Hepatocyte (in vitro differentiated cells): ENCODE results near the gene SMAD1.

Source experiments
- CTCF ChIP-seq: fragments of 200-600 bp; sonication (generic); IDR thresholded peaks from 2 replicates; pipeline ENCODE4 v1.5.1; 2016; ENCODE audit warnings: antibody characterized with exemption, mild to moderate bottlenecking; ENCODE audit not compliant: poor library complexity
- EZH2 ChIP-seq: fragments of 200-600 bp; sonication (generic); IDR thresholded peaks from 2 replicates; pipeline ENCODE4 v1.6.1; 2016; ENCODE audit warnings: antibody characterized with exemption, mild to moderate bottlenecking, borderline replicate concordance

GRCh38 chr4:145453163-145453520 is 28.5 kb upstream of the SMAD1 start:
- TF ChIP-seq EZH2 = no peak
- TF ChIP-seq CTCF = no peak
